Liver (tissue), 10 donors: ENCODE results near the gene CCDC137. TPM values are rescaled to one million over a fixed set of nuclear protein-coding genes. Genes with fewer than 3 reads are reported as not detected.
A peak's percentile ranks its signal among the peaks of the same experiment; 100 is the strongest.

Experiments
- DNase-seq: peaks from one replicate; pipeline ENCODE4 v3.0.0-alpha.2; 2017; ENCODE audit warnings: low spot score
- H3K27ac ChIP-seq, 2 donors: one replicate each; pipeline ENCODE4 v1.7.0; 2013; ENCODE audit warnings: inconsistent platforms in 2 of 2, low read length in 2 of 2, control low read depth in 1 of 2, low read depth in 1 of 2, mild to moderate bottlenecking in 1 of 2
- H3K27me3 ChIP-seq, 4 donors: one replicate each; pipeline versions ENCODE4 v1.6.1 to v1.7.0; 2013; ENCODE audit warnings: low read length in 3 of 4, inconsistent platforms in 1 of 4, mild to moderate bottlenecking in 1 of 4, moderate library complexity in 1 of 4; ENCODE audit not compliant: control insufficient read depth in 4 of 4, insufficient read depth in 4 of 4
- H3K36me3 ChIP-seq, 4 donors: one replicate each; pipeline versions ENCODE4 v1.6.1 to v1.7.0; 2013; ENCODE audit warnings: low read length in 3 of 4, mild to moderate bottlenecking in 3 of 4, low read depth in 1 of 4, moderate library complexity in 1 of 4; ENCODE audit not compliant: control insufficient read depth in 4 of 4, insufficient read depth in 3 of 4
- H3K4me1 ChIP-seq, 4 donors: one replicate each; pipeline versions ENCODE4 v1.6.1 to v1.7.0; 2013; ENCODE audit warnings: low read length in 3 of 4, mild to moderate bottlenecking in 3 of 4, moderate library complexity in 1 of 4; ENCODE audit not compliant: control insufficient read depth in 4 of 4, insufficient read depth in 4 of 4
- H3K4me3 ChIP-seq, 3 donors: one replicate each; pipeline versions ENCODE4 v1.6.1 to v1.7.0; 2013; ENCODE audit warnings: low read length in 3 of 3, control low read depth in 1 of 3, low read depth in 1 of 3, mild to moderate bottlenecking in 1 of 3
- H3K9ac ChIP-seq, 2 donors: one replicate each; pipeline ENCODE4 v1.7.0; 2013; ENCODE audit warnings: low read length in 2 of 2, mild to moderate bottlenecking in 2 of 2, moderate library complexity in 2 of 2, control low read depth in 1 of 2, low read depth in 1 of 2
- H3K9me3 ChIP-seq, 4 donors: one replicate each; pipeline versions ENCODE4 v1.6.1 to v1.7.0; 2013; ENCODE audit warnings: low read length in 3 of 4; ENCODE audit not compliant: control insufficient read depth in 4 of 4
- EGR1 ChIP-seq, 2 donors: IDR thresholded peaks; 2 replicates each; pipeline ENCODE4 v1.6.1; 2016 to 2018; ENCODE audit warnings: antibody characterized with exemption in 2 of 2, low read depth in 2 of 2
- FOXA1 ChIP-seq: IDR thresholded peaks from 2 replicates; pipeline ENCODE4 v1.6.1; 2016; ENCODE audit warnings: antibody characterized with exemption
- FOXA2 ChIP-seq: IDR thresholded peaks from 2 replicates; pipeline ENCODE4 v1.6.1; 2016; ENCODE audit warnings: antibody characterized with exemption
- GABPA ChIP-seq, 2 donors: IDR thresholded peaks in 1 of 2; conservative IDR thresholded peaks in 1 of 2; 2 replicates each; pipeline ENCODE4 v1.6.1; 2016; ENCODE audit warnings: antibody characterized with exemption in 2 of 2, mild to moderate bottlenecking in 1 of 2, moderate library complexity in 1 of 2
- HNF4A ChIP-seq, 2 donors: conservative IDR thresholded peaks; 2 replicates each; pipeline ENCODE4 v1.6.1; 2016; ENCODE audit warnings: antibody characterized with exemption in 2 of 2, mild to moderate bottlenecking in 2 of 2
- HNF4G ChIP-seq: IDR thresholded peaks from 2 replicates; pipeline ENCODE4 v1.6.1; 2016; ENCODE audit warnings: antibody characterized with exemption
- JUND ChIP-seq, 2 donors: IDR thresholded peaks; 2 replicates each; pipeline ENCODE4 v1.6.1; 2016; ENCODE audit warnings: antibody characterized with exemption in 2 of 2
- NR2F2 ChIP-seq: IDR thresholded peaks from 2 replicates; pipeline ENCODE4 v1.6.1; 2016; ENCODE audit warnings: antibody characterized with exemption
- RAD21 ChIP-seq, 2 donors: IDR thresholded peaks; 2 replicates each; pipeline ENCODE4 v1.6.1; 2016; ENCODE audit warnings: antibody characterized with exemption in 2 of 2, mild to moderate bottlenecking in 2 of 2
- RXRA ChIP-seq, 2 donors: IDR thresholded peaks; 2 replicates each; pipeline ENCODE4 v1.6.1; 2017 to 2018; ENCODE audit warnings: antibody characterized with exemption in 2 of 2, mild to moderate bottlenecking in 1 of 2
- SP1 ChIP-seq: IDR thresholded peaks from 2 replicates; pipeline ENCODE4 v1.6.1; 2018; ENCODE audit warnings: antibody characterized with exemption, mild to moderate bottlenecking
- TAF1 ChIP-seq: conservative IDR thresholded peaks from 2 replicates; pipeline ENCODE4 v1.6.1; 2016; ENCODE audit warnings: antibody characterized with exemption, mild to moderate bottlenecking
- YY1 ChIP-seq: IDR thresholded peaks from 2 replicates; pipeline ENCODE4 v1.6.1; 2016; ENCODE audit warnings: antibody characterized with exemption, mild to moderate bottlenecking
- WGBS: extraction: QIAGEN DNeasy Blood & Tissue Kit; methylation state at CpG from one replicate; pipeline ENCODE4 v1.1.7; 2013; 5-methylcytosine and 5-hydroxymethylcytosine counted together
- polyA plus RNA-seq, 2 donors: library from polyadenylated mRNA; stranded (reverse) in 1 of 2; unstranded in 1 of 2; fragments of 200-250 nt in 1 of 2; fragments of >200 nt in 1 of 2; fragmentation: Nextera tagmentation in 1 of 2; extraction: Ambion mirVana in 1 of 2; gene quantifications; one replicate each; pipeline versions ENCODE4 v1.2.1 to v1.2.3, GENCODE V29; 2013 to 2015
- small RNA-seq: library from RNA; depleted of rRNA; stranded (forward); fragments of <200 nt; gene quantifications from one replicate; pipeline ENCODE3, GENCODE V24; 2014
- total RNA-seq, 2 donors: library from RNA; depleted of rRNA; stranded (reverse); fragments of >200 nt; gene quantifications; one replicate each; pipeline ENCODE4 v1.2.3, GENCODE V29; 2014
- TF ChIP-seq, protein P1 (sequence below): IDR thresholded peaks from 2 replicates; pipeline ENCODE4 v1.6.1; 2016; ENCODE audit warnings: antibody characterized with exemption
- TF ChIP-seq, protein P2 (sequence below): IDR thresholded peaks from 2 replicates; pipeline ENCODE4 v1.6.1; 2016; ENCODE audit warnings: antibody characterized with exemption
- TF ChIP-seq, protein P3 (sequence below): fragments of 150-350 bp; IDR thresholded peaks from 2 replicates; pipeline ENCODE4 v1.5.1; 2017; ENCODE audit warnings: improper control_type of control experiment, low read depth, low read length; ENCODE audit not compliant: missing input control
- TF ChIP-seq, protein P4 (sequence below): IDR thresholded peaks from 2 replicates; pipeline ENCODE4 v1.6.1; 2016; ENCODE audit warnings: antibody characterized with exemption, mild to moderate bottlenecking
- TF ChIP-seq, protein P5 (sequence below): IDR thresholded peaks from 2 replicates; pipeline ENCODE4 v1.6.1; 2016; ENCODE audit warnings: antibody characterized with exemption
- donor health status: healthy.
- donor health status: healthy.
- donor health status: healthy.
- donor health status: healthy.
- donor health status: healthy.

The CCDC137 gene
- total and polyA plus RNA-seq, 4 donors, result 4.3 to 6.9 (median 5.2) TPM

DNA sequence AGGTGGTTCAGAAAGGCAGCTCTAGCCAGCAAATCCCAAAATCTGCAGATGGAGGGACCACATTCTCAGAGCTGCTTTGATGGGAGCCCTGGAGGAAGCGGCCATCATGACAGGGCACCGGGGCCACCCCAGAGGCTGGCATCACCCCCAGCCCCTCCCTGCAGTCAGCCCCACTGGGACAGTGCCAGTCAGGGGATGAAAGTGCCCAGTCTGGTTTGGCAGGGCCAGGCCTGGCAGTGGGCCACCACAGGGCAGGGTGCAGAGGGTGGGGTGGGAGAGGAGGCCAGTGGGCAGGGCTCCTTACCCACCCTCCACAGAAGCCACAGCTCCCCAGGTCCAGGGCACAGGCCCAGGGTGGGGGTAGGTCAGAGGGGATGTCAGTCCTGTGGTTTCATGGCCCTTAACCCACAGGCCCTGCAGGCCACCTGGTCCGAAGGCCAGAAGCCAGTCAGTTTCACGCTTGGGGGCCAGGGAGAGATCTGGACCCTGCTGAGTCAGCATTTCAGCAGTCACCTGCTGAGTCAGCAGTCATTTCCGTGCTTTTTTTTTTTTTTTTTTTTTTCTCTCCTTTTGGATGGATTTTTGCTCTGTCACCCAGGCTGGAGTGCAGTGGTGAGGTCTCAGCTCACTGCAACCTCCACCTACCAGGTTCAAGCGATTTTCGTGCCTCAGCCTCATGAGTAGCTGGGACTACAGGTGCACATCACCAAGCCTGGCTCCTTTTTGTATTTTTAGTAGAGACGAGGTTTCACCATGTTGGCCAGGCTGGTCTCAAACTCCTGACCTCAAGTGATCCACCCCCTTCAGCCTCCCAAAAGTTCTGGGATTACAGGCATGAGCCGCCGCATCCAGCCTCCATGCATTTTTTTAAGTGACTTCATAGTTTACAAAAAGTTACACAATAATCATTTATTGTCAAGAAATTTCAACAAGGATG lies 55.9 kb downstream of the CCDC137 start:
- no peaks in the 10 kb centered on the region for H3K27me3 ChIP-seq
- WGBS, result 16% methylated on average over 10 of the region's 10 CpGs
- H3K4me3 ChIP-seq, result no peak overlapping the region
- peak overlapping the region; percentile 60 to 88 for H3K27ac ChIP-seq
- H3K9me3 ChIP-seq, result no peaks in the 10 kb centered on the region
- H3K9ac ChIP-seq, result peak overlapping the region in 1 of 2 donors; percentile 13
- TF ChIP-seq, protein P1, sequence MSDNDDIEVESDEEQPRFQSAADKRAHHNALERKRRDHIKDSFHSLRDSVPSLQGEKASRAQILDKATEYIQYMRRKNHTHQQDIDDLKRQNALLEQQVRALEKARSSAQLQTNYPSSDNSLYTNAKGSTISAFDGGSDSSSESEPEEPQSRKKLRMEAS, result no peak
- TF ChIP-seq FOXA1 (peak; percentile 26), EGR1 (IDR thresholded peaks at IDR 0.05; ENCODE audit: low read depth in 2 of 2) (peak in 1 of 2 donors; percentile 46), RXRA (IDR thresholded peaks at IDR 0.05) (peak; percentile 76 to 79), RAD21 (IDR thresholded peaks at IDR 0.05) (peak in 1 of 2 donors; percentile 23), FOXA2 (no peak), GABPA (IDR thresholded peaks at IDR 0.05 in 1 of 2, conservative IDR thresholded peaks at IDR 0.05 in 1 of 2) (no peak), NR2F2 (peak; percentile 42), HNF4A (conservative IDR thresholded peaks at IDR 0.05) (peak; percentile 77 to 80), HNF4G (peak; percentile 27), SP1 (peak; percentile 82), JUND (IDR thresholded peaks at IDR 0.05) (no peak), TAF1 (no peak), YY1 (peak; percentile 89)
- TF ChIP-seq, protein P2, sequence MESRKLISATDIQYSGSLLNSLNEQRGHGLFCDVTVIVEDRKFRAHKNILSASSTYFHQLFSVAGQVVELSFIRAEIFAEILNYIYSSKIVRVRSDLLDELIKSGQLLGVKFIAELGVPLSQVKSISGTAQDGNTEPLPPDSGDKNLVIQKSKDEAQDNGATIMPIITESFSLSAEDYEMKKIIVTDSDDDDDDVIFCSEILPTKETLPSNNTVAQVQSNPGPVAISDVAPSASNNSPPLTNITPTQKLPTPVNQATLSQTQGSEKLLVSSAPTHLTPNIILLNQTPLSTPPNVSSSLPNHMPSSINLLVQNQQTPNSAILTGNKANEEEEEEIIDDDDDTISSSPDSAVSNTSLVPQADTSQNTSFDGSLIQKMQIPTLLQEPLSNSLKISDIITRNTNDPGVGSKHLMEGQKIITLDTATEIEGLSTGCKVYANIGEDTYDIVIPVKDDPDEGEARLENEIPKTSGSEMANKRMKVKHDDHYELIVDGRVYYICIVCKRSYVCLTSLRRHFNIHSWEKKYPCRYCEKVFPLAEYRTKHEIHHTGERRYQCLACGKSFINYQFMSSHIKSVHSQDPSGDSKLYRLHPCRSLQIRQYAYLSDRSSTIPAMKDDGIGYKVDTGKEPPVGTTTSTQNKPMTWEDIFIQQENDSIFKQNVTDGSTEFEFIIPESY, result no peak
- TF ChIP-seq, protein P3, sequence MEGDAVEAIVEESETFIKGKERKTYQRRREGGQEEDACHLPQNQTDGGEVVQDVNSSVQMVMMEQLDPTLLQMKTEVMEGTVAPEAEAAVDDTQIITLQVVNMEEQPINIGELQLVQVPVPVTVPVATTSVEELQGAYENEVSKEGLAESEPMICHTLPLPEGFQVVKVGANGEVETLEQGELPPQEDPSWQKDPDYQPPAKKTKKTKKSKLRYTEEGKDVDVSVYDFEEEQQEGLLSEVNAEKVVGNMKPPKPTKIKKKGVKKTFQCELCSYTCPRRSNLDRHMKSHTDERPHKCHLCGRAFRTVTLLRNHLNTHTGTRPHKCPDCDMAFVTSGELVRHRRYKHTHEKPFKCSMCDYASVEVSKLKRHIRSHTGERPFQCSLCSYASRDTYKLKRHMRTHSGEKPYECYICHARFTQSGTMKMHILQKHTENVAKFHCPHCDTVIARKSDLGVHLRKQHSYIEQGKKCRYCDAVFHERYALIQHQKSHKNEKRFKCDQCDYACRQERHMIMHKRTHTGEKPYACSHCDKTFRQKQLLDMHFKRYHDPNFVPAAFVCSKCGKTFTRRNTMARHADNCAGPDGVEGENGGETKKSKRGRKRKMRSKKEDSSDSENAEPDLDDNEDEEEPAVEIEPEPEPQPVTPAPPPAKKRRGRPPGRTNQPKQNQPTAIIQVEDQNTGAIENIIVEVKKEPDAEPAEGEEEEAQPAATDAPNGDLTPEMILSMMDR, result peak; percentile 14
- TF ChIP-seq, protein P4, sequence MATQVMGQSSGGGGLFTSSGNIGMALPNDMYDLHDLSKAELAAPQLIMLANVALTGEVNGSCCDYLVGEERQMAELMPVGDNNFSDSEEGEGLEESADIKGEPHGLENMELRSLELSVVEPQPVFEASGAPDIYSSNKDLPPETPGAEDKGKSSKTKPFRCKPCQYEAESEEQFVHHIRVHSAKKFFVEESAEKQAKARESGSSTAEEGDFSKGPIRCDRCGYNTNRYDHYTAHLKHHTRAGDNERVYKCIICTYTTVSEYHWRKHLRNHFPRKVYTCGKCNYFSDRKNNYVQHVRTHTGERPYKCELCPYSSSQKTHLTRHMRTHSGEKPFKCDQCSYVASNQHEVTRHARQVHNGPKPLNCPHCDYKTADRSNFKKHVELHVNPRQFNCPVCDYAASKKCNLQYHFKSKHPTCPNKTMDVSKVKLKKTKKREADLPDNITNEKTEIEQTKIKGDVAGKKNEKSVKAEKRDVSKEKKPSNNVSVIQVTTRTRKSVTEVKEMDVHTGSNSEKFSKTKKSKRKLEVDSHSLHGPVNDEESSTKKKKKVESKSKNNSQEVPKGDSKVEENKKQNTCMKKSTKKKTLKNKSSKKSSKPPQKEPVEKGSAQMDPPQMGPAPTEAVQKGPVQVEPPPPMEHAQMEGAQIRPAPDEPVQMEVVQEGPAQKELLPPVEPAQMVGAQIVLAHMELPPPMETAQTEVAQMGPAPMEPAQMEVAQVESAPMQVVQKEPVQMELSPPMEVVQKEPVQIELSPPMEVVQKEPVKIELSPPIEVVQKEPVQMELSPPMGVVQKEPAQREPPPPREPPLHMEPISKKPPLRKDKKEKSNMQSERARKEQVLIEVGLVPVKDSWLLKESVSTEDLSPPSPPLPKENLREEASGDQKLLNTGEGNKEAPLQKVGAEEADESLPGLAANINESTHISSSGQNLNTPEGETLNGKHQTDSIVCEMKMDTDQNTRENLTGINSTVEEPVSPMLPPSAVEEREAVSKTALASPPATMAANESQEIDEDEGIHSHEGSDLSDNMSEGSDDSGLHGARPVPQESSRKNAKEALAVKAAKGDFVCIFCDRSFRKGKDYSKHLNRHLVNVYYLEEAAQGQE, result peak; percentile 38
- TF ChIP-seq, protein P5, sequence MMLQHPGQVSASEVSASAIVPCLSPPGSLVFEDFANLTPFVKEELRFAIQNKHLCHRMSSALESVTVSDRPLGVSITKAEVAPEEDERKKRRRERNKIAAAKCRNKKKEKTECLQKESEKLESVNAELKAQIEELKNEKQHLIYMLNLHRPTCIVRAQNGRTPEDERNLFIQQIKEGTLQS, result no peak
- DNase-seq, result no peak
- H3K4me1 ChIP-seq, result peaks cover 12 to 59% (median 38%) of the 10 kb centered on the region in 4 donors
- H3K36me3 ChIP-seq, result peaks cover 0 to 5% (median 0%) of the 10 kb centered on the region in 4 donors

Small RNA genes within 50 kb of the gene (small RNA-seq; reads per million reads assigned to genes)
- gene MIR6786, result not detected

Other genes with a start within 250 kb of the CCDC137 start
- 1,000 to 10,000 TPM; 1,434 to 1,699 TPM for gene ACTG1, start 153.9 kb upstream of the CCDC137 start, total RNA-seq
- gene ACTG1, start 153.9 kb upstream of the CCDC137 start, polyA plus RNA-seq, result 1,000 to 10,000 TPM in 1 of 2 donors, 100 to 1,000 TPM in 1; 347 to 1,129 TPM
- under 1 TPM; 0.09 to 0.42 TPM for gene FSCN2, start 138.4 kb upstream of the CCDC137 start, total RNA-seq
- not detected for gene FSCN2, start 138.4 kb upstream of the CCDC137 start, polyA plus RNA-seq
- gene FAAP100, start 114.4 kb upstream of the CCDC137 start, total RNA-seq, result 10 to 100 TPM in 1 of 2 donors, 1 to 10 TPM in 1; 8.7 to 10.6 TPM
- gene FAAP100, start 114.4 kb upstream of the CCDC137 start, polyA plus RNA-seq, result 10 to 100 TPM in 1 of 2 donors, 1 to 10 TPM in 1; 8.1 to 14.7 TPM
- gene NPLOC4, start 29.6 kb upstream of the CCDC137 start, total RNA-seq, result 10 to 100 TPM; 65.6 to 67.4 TPM
- 10 to 100 TPM; 23.5 to 35.7 TPM for gene NPLOC4, start 29.6 kb upstream of the CCDC137 start, polyA plus RNA-seq
- under 1 TPM; 0.17 to 0.84 TPM for gene TSPAN10, start 29.5 kb upstream of the CCDC137 start, total RNA-seq
- gene TSPAN10, start 29.5 kb upstream of the CCDC137 start, polyA plus RNA-seq, result under 1 TPM; 0.22 to 0.36 TPM
- gene PDE6G, start 10.2 kb upstream of the CCDC137 start, total RNA-seq, result 1 to 10 TPM in 1 of 2 donors, under 1 TPM in 1; 0.25 to 1.2 TPM
- 1 to 10 TPM; 1.3 to 1.9 TPM for gene PDE6G, start 10.2 kb upstream of the CCDC137 start, polyA plus RNA-seq
- 10 to 100 TPM; 11.2 to 15.2 TPM for gene OXLD1, start 132 bp upstream of the CCDC137 start, total RNA-seq
- gene OXLD1, start 132 bp upstream of the CCDC137 start, polyA plus RNA-seq, result 10 to 100 TPM; 22.8 to 26.4 TPM
- gene ARL16, start 17.1 kb downstream of the CCDC137 start, total RNA-seq, result 10 to 100 TPM in 1 of 2 donors, 1 to 10 TPM in 1; 9.8 to 12.9 TPM
- gene ARL16, start 17.1 kb downstream of the CCDC137 start, polyA plus RNA-seq, result 10 to 100 TPM in 1 of 2 donors, 1 to 10 TPM in 1; 7.9 to 24.3 TPM
- 10 to 100 TPM; 27.6 to 31.6 TPM for gene HGS, start 17.3 kb downstream of the CCDC137 start, total RNA-seq
- 10 to 100 TPM; 21.8 to 28.7 TPM for gene HGS, start 17.3 kb downstream of the CCDC137 start, polyA plus RNA-seq
- 10 to 100 TPM in 1 of 2 donors, 1 to 10 TPM in 1; 9.1 to 15.1 TPM for gene MRPL12, start 36.6 kb downstream of the CCDC137 start, total RNA-seq
- 100 to 1,000 TPM; 103 to 121 TPM for gene MRPL12, start 36.6 kb downstream of the CCDC137 start, polyA plus RNA-seq
- 10 to 100 TPM; 19.8 to 54.6 TPM for gene SLC25A10, start 45.5 kb downstream of the CCDC137 start, total RNA-seq
- gene SLC25A10, start 45.5 kb downstream of the CCDC137 start, polyA plus RNA-seq, result 10 to 100 TPM; 36.7 to 51.2 TPM
- gene GCGR, start 137.4 kb downstream of the CCDC137 start, total RNA-seq, result 10 to 100 TPM; 20.7 to 72.0 TPM
- gene GCGR, start 137.4 kb downstream of the CCDC137 start, polyA plus RNA-seq, result 10 to 100 TPM; 42.0 to 55.8 TPM
- gene MCRIP1, start 166.6 kb downstream of the CCDC137 start, total RNA-seq, result 10 to 100 TPM; 16.6 to 42.0 TPM
- gene MCRIP1, start 166.6 kb downstream of the CCDC137 start, polyA plus RNA-seq, result 10 to 100 TPM; 24.2 to 28.2 TPM
- gene PPP1R27, start 168.3 kb downstream of the CCDC137 start, total RNA-seq, result not detected
- gene PPP1R27, start 168.3 kb downstream of the CCDC137 start, polyA plus RNA-seq, result under 1 TPM; 0.31 to 0.35 TPM
- gene P4HB, start 193.8 kb downstream of the CCDC137 start, total RNA-seq, result 1,000 to 10,000 TPM; 1,086 to 3,361 TPM
- gene P4HB, start 193.8 kb downstream of the CCDC137 start, polyA plus RNA-seq, result 1,000 to 10,000 TPM in 1 of 2 donors, 100 to 1,000 TPM in 1; 1,000 to 2,066 TPM
- gene ARHGDIA, start 204.6 kb downstream of the CCDC137 start, total RNA-seq, result 10 to 100 TPM; 35.5 to 47.3 TPM
- 100 to 1,000 TPM; 103 to 142 TPM for gene ARHGDIA, start 204.6 kb downstream of the CCDC137 start, polyA plus RNA-seq
- 10 to 100 TPM; 22.6 to 67.4 TPM for gene ALYREF, start 224.8 kb downstream of the CCDC137 start, total RNA-seq
- 10 to 100 TPM in 1 of 2 donors, 1 to 10 TPM in 1; 2.5 to 24.6 TPM for gene ALYREF, start 224.8 kb downstream of the CCDC137 start, polyA plus RNA-seq
- gene ANAPC11, start 225.0 kb downstream of the CCDC137 start, total RNA-seq, result 10 to 100 TPM; 71.0 to 78.7 TPM
- 100 to 1,000 TPM; 160 to 246 TPM for gene ANAPC11, start 225.0 kb downstream of the CCDC137 start, polyA plus RNA-seq
- gene NPB, start 235.5 kb downstream of the CCDC137 start, total RNA-seq, result under 1 TPM; 0.25 to 0.84 TPM
- under 1 TPM; 0.15 to 0.92 TPM for gene NPB, start 235.5 kb downstream of the CCDC137 start, polyA plus RNA-seq
- 100 to 1,000 TPM in 1 of 2 donors, 10 to 100 TPM in 1; 86.0 to 101 TPM for gene PCYT2, start 244.7 kb downstream of the CCDC137 start, total RNA-seq
- 10 to 100 TPM; 63.9 to 90.9 TPM for gene PCYT2, start 244.7 kb downstream of the CCDC137 start, polyA plus RNA-seq